PFSK-1 (cell line): ENCODE results near the gene VAMP5.

Source experiments
- FOXP2 ChIP-seq: optimal IDR thresholded peaks from 2 replicates; pipeline ENCODE3; 2011; ENCODE audit warnings: borderline replicate concordance, control low read depth, inconsistent platforms; ENCODE audit not compliant: insufficient read depth; ENCODE audit errors: extremely low read length, extremely low read depth
- POLR2AphosphoS5 ChIP-seq: IDR thresholded peaks from 2 replicates; pipeline ENCODE4 v1.6.1; 2012; ENCODE audit warnings: low read depth, mild to moderate bottlenecking, control low read depth, low read length, moderate library complexity
- TAF1 ChIP-seq: IDR thresholded peaks from 2 replicates; pipeline ENCODE4 v1.6.1; 2012; ENCODE audit warnings: low read length, control low read depth, borderline replicate concordance; ENCODE audit not compliant: insufficient read depth

GRCh38 chr2:85545780-85546240 is 38.4 kb upstream of the VAMP5 start:
- TF ChIP-seq FOXP2: no peak
- no peak for TF ChIP-seq POLR2AphosphoS5
- TF ChIP-seq TAF1: no peak
